ENCODE measurements around the gene MAP6. TPM values are rescaled to one million over a fixed set of nuclear protein-coding genes. Genes with fewer than 3 reads are reported as not detected.
A peak's percentile ranks its signal among the peaks of the same experiment; 100 is the strongest.
"Not testable (repeated sequence)": the region's sequence is repeated elsewhere in the genome, so short reads cannot be mapped to it uniquely, and the experiment has no call there.

Gene MAP6
- total RNA-seq, 1 donor from 2014 or later: 10.8 TPM

DNA sequence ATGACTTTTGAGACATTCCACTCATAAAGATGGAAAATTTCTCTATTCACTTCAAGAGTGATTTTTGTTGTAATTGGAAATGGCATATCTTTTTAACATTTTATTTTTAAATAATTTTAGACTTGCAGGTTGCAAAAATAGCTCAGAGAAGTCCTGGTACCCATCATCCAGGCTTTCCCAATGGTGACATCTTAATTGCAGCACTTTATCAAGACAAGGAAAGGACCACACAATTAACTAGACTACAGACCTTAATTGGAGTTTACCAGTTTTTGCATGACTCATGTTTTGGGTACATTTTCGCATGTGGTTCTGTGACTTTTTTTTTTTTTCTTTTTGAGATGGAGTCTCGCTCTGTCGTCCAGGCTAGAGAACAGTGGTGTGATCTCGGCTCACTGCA, 23.0 kb upstream of the MAP6 start:
- Histone ChIP-seq H3K4me3 (no peak overlapping the region), H3K9me3 (no peaks in the 10 kb centered on the region), H3K4me1 (no peaks in the 10 kb centered on the region), H3K27me3 (ENCODE audit: low read depth) (no peaks in the 10 kb centered on the region), H3K36me3 (no peaks in the 10 kb centered on the region), H3K27ac (no peak overlapping the region)
- ATAC-seq (no peak), DNase-seq (no peak)
- TF ChIP-seq, protein P1, sequence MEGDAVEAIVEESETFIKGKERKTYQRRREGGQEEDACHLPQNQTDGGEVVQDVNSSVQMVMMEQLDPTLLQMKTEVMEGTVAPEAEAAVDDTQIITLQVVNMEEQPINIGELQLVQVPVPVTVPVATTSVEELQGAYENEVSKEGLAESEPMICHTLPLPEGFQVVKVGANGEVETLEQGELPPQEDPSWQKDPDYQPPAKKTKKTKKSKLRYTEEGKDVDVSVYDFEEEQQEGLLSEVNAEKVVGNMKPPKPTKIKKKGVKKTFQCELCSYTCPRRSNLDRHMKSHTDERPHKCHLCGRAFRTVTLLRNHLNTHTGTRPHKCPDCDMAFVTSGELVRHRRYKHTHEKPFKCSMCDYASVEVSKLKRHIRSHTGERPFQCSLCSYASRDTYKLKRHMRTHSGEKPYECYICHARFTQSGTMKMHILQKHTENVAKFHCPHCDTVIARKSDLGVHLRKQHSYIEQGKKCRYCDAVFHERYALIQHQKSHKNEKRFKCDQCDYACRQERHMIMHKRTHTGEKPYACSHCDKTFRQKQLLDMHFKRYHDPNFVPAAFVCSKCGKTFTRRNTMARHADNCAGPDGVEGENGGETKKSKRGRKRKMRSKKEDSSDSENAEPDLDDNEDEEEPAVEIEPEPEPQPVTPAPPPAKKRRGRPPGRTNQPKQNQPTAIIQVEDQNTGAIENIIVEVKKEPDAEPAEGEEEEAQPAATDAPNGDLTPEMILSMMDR (IDR thresholded peaks at IDR 0.05): no peak
- intact Hi-C loops (cut with DNase I): no loop called here

DNA sequence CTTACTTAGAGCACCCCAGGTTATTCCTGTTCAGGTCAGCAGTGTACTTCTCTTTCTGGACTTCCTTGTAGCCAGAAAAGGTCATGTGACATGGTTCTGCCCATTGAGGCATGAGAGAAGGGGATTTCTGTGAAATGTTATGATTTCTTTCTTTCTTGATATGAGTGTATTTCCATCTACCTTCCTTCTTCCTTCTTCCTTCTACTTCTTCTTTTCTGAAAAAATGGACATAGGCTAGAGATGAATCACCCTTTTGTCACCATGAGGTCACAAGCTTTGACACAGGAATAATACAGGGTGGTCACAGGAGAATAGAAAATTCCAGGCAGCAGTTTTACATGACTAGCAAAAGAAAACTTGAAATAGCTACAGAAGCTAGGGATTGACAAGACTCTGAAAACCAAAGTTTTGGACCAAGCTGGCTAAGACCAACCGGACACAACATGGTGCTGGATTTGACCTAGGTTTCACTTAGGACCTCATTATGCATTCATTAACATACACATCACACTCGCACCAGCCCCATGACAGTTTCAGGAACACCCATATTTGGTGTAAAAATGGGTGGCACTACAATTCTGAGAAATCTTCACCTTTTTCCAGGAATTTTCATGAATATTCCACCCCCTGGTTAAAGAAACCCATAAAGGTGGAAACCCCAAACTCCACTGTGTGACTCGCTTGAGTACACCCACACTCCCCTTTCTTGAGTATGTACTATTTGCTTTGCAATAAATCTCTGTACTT, 21.2 kb upstream of the MAP6 start:
- peaks cover 2% of the 10 kb centered on the region for H3K9me3 ChIP-seq
- no peaks in the 10 kb centered on the region for H3K27me3 ChIP-seq (ENCODE audit: low read depth)
- no peaks in the 10 kb centered on the region for H3K36me3 ChIP-seq
- intact Hi-C loops (cut with DNase I): no loop called here
- no peak overlapping the region for H3K27ac ChIP-seq
- TF ChIP-seq, protein P1 (IDR thresholded peaks at IDR 0.05): no peak
- DNase-seq: no peak
- H3K4me3 ChIP-seq: no peak overlapping the region
- peak; percentile 25 to 36 for ATAC-seq
- no peaks in the 10 kb centered on the region for H3K4me1 ChIP-seq

DNA sequence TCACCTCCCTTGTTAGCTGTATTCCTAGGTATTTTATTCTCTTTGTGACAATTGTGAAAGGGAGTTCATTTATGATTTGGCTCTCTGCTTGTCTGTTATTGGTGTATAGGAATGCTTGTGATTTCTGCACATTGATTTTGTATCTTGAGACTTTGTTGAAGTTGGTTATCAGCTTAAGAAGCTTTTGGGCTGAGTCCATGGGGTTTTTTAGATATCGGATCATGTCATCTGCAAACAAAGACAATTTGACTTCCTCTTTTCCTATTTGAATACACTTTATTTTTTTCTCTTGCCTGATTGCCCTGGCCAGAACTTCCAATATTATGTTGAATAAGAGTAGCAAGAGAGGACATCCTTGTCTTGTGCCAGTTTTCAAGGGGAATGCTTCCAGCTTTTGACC, 15.0 kb upstream of the MAP6 start:
- H3K36me3 ChIP-seq; H3K27me3 ChIP-seq (ENCODE audit: low read depth); ATAC-seq; H3K4me1 ChIP-seq; H3K9me3 ChIP-seq; DNase-seq; H3K27ac ChIP-seq; intact Hi-C loops (cut with DNase I); H3K4me3 ChIP-seq: not testable (repeated sequence)

DNA sequence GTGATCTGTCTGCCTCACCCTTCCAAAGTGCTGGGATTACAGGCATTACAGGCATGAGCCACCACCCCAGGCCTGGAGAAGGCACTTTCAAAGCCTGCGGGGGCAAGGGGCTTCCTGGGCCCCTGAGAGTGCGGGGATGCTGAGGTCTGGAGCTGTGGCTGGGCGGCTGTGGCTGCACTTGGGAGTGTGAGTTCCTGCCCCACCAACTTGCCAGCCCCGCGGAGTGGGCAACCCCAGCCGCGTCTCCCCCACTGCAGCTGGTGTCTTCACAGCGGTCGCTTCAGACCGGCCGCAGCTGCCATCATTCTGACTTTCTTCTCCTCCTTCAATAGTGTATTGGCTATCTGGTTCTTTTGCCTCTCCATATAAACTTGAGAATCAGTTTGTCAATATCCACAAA, 10.7 kb upstream of the MAP6 start:
- no peaks in the 10 kb centered on the region for H3K36me3 ChIP-seq
- H3K9me3 ChIP-seq: no peaks in the 10 kb centered on the region
- intact Hi-C loops (cut with DNase I): no loop called here
- H3K4me3 ChIP-seq: no peak overlapping the region
- H3K4me1 ChIP-seq: no peaks in the 10 kb centered on the region
- TF ChIP-seq, protein P1 (IDR thresholded peaks at IDR 0.05): no peak
- H3K27ac ChIP-seq: no peak overlapping the region
- no peak for DNase-seq
- no peak for ATAC-seq
- peaks cover 6% of the 10 kb centered on the region for H3K27me3 ChIP-seq (ENCODE audit: low read depth)

DNA sequence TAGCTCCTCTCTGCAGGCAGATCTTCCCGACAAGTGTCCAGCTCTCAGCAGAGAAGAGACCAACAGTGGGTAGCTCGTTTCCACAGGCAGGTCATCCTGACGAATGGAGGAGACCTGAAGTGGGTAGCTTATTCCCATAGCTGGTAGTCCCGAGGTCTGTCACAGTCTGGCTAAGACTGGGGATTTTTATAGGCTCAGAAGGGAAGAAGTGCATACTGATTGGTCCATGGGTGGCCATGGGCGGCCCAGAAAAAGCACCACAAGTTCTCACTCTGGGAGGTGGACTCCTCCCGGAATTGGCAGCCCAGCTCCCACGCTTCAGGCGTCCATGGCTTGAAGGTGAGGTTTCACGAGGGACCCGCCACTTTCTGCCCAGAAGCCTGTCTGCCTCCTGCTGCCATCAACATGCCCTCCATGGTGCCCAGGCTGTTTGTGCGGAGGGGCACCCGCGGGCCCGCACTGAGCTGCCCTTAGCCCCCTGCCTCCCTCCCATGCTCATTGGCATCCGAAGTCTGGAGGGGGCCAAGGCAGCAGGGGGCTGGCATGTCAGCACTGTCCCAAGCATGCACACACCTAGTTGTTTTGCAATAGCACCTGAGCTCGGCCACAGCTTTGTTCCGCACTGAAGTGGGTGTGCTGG, 9.9 kb upstream of the MAP6 start:
- Histone ChIP-seq H3K9me3 (no peaks in the 10 kb centered on the region), H3K4me1 (no peaks in the 10 kb centered on the region), H3K36me3 (no peaks in the 10 kb centered on the region), H3K4me3 (no peak overlapping the region), H3K27me3 (ENCODE audit: low read depth) (peaks cover 5% of the 10 kb centered on the region), H3K27ac (no peak overlapping the region)
- DNase-seq (no peak), ATAC-seq (no peak)
- intact Hi-C loops (cut with DNase I): no loop called here
- TF ChIP-seq, protein P1 (IDR thresholded peaks at IDR 0.05): no peak

DNA sequence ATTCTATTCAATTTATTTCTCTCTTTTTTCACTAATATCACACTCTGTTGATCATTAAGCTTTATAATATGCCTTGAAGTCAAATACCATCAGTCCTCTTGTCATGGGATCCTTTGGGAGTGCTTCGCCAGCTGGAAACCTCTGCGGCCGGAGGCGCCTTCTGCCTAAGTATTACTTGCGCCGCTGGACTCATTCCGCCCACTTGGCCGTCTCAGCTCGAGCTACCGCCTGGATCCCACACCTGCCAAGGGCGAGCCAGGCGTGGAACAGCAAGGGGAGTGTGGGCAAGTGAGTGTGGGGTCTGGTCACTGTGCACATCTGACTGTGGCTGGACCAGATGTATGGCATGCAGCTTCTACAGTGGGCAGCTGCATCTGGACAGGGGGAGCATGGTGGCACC, 9.1 kb upstream of the MAP6 start:
- Histone ChIP-seq H3K4me3 (no peak overlapping the region), H3K36me3 (no peaks in the 10 kb centered on the region), H3K4me1 (no peaks in the 10 kb centered on the region), H3K27me3 (ENCODE audit: low read depth) (no peaks in the 10 kb centered on the region), H3K27ac (no peak overlapping the region), H3K9me3 (no peaks in the 10 kb centered on the region)
- intact Hi-C loops (cut with DNase I): no loop called here
- TF ChIP-seq, protein P1 (IDR thresholded peaks at IDR 0.05): no peak
- ATAC-seq (no peak), DNase-seq (no peak)

Data from lower lobe of right lung (tissue), 2 donors.